OCI-LY7 (cell line): Measurements from ENCODE around the gene FAM13C. TPM values are rescaled to one million over a fixed set of nuclear protein-coding genes. Genes with fewer than 3 reads are reported as not detected.
A peak's percentile ranks its signal among the peaks of the same experiment; 100 is the strongest.

Source experiments
- BruUV-seq: library from RNA; stranded (reverse); fragments of 400-500 nt; replicated peaks from 2 replicates; lab custom pipeline; 2021; lab: Mats Ljungman, UMichigan
- CTCF ChIA-PET: fragments of 300-600 bp; sonication (Branson Sonifier 250); formaldehyde crosslinking; loops from one replicate; lab custom pipeline; 2022; ENCODE audit warnings: antibody characterized with exemption; ENCODE audit not compliant: unreplicated experiment; lab: Charles Lee
- POLR2A ChIA-PET: fragments of 300-600 bp; sonication (Branson Sonifier 250); formaldehyde crosslinking; loops from one replicate; lab custom pipeline; 2022; ENCODE audit warnings: antibody characterized with exemption; lab: Charles Lee
- DNase-seq: peaks from one replicate; pipeline ENCODE4 v3.0.0-alpha.2; 2015; ENCODE audit warnings: low spot score
- H2AFZ ChIP-seq: fragments of 200-600 bp; sonication (generic), shearing (Covaris generic); 2 replicates; pipeline ENCODE4 v1.6.1; 2014; ENCODE audit warnings: mild to moderate bottlenecking, antibody characterized with exemption, low read length, moderate library complexity
- H3K27ac ChIP-seq: fragments of 200-600 bp; sonication (generic); 2 replicates; pipeline ENCODE4 v1.5.1; 2014; ENCODE audit warnings: mixed run types, low read depth, mild to moderate bottlenecking, moderate library complexity, low read length, inconsistent platforms; ENCODE audit not compliant: poor library complexity, severe bottlenecking
- H3K36me3 ChIP-seq: fragments of 200-600 bp; sonication (generic); 2 replicates; pipeline ENCODE4 v1.6.1; 2014; ENCODE audit warnings: mild to moderate bottlenecking, antibody characterized with exemption, low read length, moderate library complexity, mixed read lengths; ENCODE audit not compliant: insufficient read depth
- H3K4me1 ChIP-seq: fragments of 200-600 bp; sonication (generic); 2 replicates; pipeline ENCODE4 v1.5.1; 2014; ENCODE audit warnings: mild to moderate bottlenecking, low read length; ENCODE audit not compliant: insufficient read depth, poor library complexity, severe bottlenecking
- H3K4me2 ChIP-seq: fragments of 200-600 bp; sonication (generic); 2 replicates; pipeline ENCODE4 v1.6.1; 2014; ENCODE audit warnings: mild to moderate bottlenecking, low read length
- H3K4me3 ChIP-seq: fragments of 200-600 bp; sonication (generic); 2 replicates; pipeline ENCODE4 v1.5.1; 2014; ENCODE audit warnings: mild to moderate bottlenecking, low read depth, low read length; ENCODE audit not compliant: poor library complexity, severe bottlenecking
- H3K79me2 ChIP-seq: fragments of 200-600 bp; sonication (generic); 2 replicates; pipeline ENCODE4 v1.6.1; 2016; ENCODE audit warnings: low read depth, mild to moderate bottlenecking, low read length, moderate library complexity, mixed read lengths; ENCODE audit not compliant: insufficient read depth
- H3K9me2 ChIP-seq: fragments of 200-600 bp; sonication (generic); 2 replicates; pipeline ENCODE4 v1.6.1; 2016; ENCODE audit warnings: mild to moderate bottlenecking, low read length, mixed read lengths; ENCODE audit not compliant: insufficient read depth
- H3K9me3 ChIP-seq: fragments of 200-600 bp; sonication (generic); 2 replicates; pipeline ENCODE4 v1.6.1; 2014; ENCODE audit warnings: mild to moderate bottlenecking, mixed run types, low read length, mixed read lengths
- H4K20me1 ChIP-seq: fragments of 200-600 bp; sonication (generic); 2 replicates; pipeline ENCODE4 v1.6.1; 2014; ENCODE audit warnings: mild to moderate bottlenecking, antibody characterized with exemption, low read length, moderate library complexity, mixed read lengths; ENCODE audit not compliant: insufficient read depth
- EZH2phosphoT487 ChIP-seq: fragments of 200-600 bp; sonication (generic); IDR thresholded peaks from 2 replicates; pipeline ENCODE4 v1.6.1; 2018; ENCODE audit warnings: low read depth, borderline replicate concordance, mild to moderate bottlenecking, mixed run types, antibody characterized with exemption, low read length, moderate library complexity, mixed read lengths
- intact Hi-C: fragments of 100-400 bp; cut with micrococcal nuclease; formaldehyde crosslinking; loops from one replicate; pipeline ENCODE4 v1.10.0; 2022; ENCODE audit not compliant: unreplicated experiment
- total RNA-seq, 2 experiments: library from RNA; depleted of rRNA in 1 of 2; stranded (reverse); fragments of >200 nt in 1 of 2; shearing (Covaris generic) in 1 of 2; gene quantifications; 2 replicates each; pipeline ENCODE4 v1.2.3, GENCODE V29; 2014 to 2022
- TF ChIP-seq, protein P1 (sequence below): fragments of 200-600 bp; sonication (generic); conservative IDR thresholded peaks from 2 replicates; pipeline ENCODE4 v1.5.1; 2014; ENCODE audit warnings: mild to moderate bottlenecking, antibody characterized with exemption, low read length, moderate library complexity, mixed read lengths

Gene FAM13C
- total RNA-seq, 2 experiments from 2014 or later = not detected

DNA sequence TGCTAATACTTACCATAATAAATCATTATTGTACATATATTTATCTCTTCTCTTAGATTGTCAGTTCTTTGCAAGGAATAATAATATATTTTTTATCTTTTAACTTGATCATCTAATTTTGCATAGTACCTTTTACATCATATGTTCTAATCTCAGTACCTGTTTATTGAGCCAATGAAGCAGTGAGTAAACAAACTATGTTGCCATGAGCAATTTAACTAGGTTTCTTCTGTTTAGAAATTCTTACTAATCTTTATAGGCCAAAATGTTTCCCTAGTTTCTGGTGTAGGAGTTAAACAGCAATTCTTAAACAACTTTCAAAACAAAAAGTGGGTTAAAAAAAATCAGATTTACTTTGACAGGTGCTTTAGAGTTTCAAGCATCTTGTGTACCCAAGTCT is 124.6 kb downstream of the FAM13C start:
- H3K36me3 ChIP-seq = no peaks in the 10 kb centered on the region
- no peaks in the 10 kb centered on the region for H3K4me1 ChIP-seq
- no peaks in the 10 kb centered on the region for H3K9me3 ChIP-seq
- no peak for TF ChIP-seq EZH2phosphoT487
- TF ChIP-seq, protein P1, sequence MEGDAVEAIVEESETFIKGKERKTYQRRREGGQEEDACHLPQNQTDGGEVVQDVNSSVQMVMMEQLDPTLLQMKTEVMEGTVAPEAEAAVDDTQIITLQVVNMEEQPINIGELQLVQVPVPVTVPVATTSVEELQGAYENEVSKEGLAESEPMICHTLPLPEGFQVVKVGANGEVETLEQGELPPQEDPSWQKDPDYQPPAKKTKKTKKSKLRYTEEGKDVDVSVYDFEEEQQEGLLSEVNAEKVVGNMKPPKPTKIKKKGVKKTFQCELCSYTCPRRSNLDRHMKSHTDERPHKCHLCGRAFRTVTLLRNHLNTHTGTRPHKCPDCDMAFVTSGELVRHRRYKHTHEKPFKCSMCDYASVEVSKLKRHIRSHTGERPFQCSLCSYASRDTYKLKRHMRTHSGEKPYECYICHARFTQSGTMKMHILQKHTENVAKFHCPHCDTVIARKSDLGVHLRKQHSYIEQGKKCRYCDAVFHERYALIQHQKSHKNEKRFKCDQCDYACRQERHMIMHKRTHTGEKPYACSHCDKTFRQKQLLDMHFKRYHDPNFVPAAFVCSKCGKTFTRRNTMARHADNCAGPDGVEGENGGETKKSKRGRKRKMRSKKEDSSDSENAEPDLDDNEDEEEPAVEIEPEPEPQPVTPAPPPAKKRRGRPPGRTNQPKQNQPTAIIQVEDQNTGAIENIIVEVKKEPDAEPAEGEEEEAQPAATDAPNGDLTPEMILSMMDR = no peak
- no peaks in the 10 kb centered on the region for H4K20me1 ChIP-seq
- H3K9me2 ChIP-seq = no peaks in the 10 kb centered on the region
- no TSS peak for BruUV-seq
- DNase-seq = no peak
- ChIA-PET CTCF (no interaction called here), POLR2A (interaction anchor here (0.9 kb wide), 1 partner anchor 26 kb away, joined by 3 read pairs; no protein-coding TSS in a partner anchor)
- H3K4me2 ChIP-seq = no peak overlapping the region
- H3K4me3 ChIP-seq = no peak overlapping the region
- intact Hi-C loops = no loop called here
- no peak overlapping the region for H2AFZ ChIP-seq
- no peak overlapping the region for H3K27ac ChIP-seq
- H3K79me2 ChIP-seq = no peaks in the 10 kb centered on the region

- no peak overlapping the region for H3K4me3 ChIP-seq
- DNase-seq = no peak
- H3K9me3 ChIP-seq = no peaks in the 10 kb centered on the region
- H3K36me3 ChIP-seq = no peaks in the 10 kb centered on the region
- BruUV-seq = no TSS peak
- no peak overlapping the region for H2AFZ ChIP-seq
- H3K27ac ChIP-seq = no peak overlapping the region
- POLR2A ChIA-PET = interaction anchor here (0.6 to 0.7 kb wide), 3 partner anchors 52 to 325 kb away, joined by 3 read pairs; no protein-coding TSS in a partner anchor
- intact Hi-C loops = no loop called here
- H3K9me2 ChIP-seq = no peaks in the 10 kb centered on the region
- CTCF ChIA-PET = no interaction called here
- H3K79me2 ChIP-seq = no peaks in the 10 kb centered on the region
- TF ChIP-seq EZH2phosphoT487 = no peak
- TF ChIP-seq, protein P1 = no peak
- no peak overlapping the region for H3K4me2 ChIP-seq
- H3K4me1 ChIP-seq = no peaks in the 10 kb centered on the region
- H4K20me1 ChIP-seq = no peaks in the 10 kb centered on the region
These were observed 126.2 kb downstream of the FAM13C start for GRCh38 chr10:59236064-59236697.

GRCh38 chr10:59234816-59235429 is 127.4 kb downstream of the FAM13C start:
- BruUV-seq = no TSS peak
- Histone ChIP-seq H3K9me3 (no peaks in the 10 kb centered on the region), H3K4me1 (no peaks in the 10 kb centered on the region), H3K9me2 (no peaks in the 10 kb centered on the region), H3K27ac (no peak overlapping the region), H3K4me2 (no peak overlapping the region), H3K4me3 (no peak overlapping the region), H3K79me2 (no peaks in the 10 kb centered on the region), H4K20me1 (no peaks in the 10 kb centered on the region), H2AFZ (no peak overlapping the region), H3K36me3 (no peaks in the 10 kb centered on the region)
- ChIA-PET CTCF (no interaction called here), POLR2A (no interaction called here)
- no peak for TF ChIP-seq EZH2phosphoT487
- TF ChIP-seq, protein P1 = peak; percentile 84
- intact Hi-C loops = no loop called here
- peak; percentile 16 for DNase-seq
